ENCODE measurements around the gene HTT.

Gene HTT

DNA sequence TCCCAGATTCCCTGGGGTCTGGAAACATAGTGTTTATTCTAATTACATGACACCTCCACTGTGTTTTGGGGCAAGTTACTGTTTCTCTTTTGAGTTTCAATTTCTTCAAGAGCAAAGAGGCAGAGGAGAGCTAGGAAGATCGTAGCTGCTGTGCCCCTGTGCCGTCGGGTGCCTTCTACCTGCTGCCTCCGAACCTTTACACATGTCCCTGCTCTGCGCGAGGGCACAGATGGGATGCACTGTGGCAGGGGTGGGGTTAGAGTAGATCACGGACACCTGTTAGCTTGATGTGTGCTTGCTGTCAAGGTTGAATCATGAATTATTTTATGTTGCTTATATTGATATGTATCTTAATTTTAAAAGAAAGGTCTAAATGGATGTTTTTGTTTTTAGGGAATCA, 103.4 kb downstream of the HTT start:
- DNase-seq = no peak

GRCh38 chr4:3178351-3178750, 103.9 kb downstream of the HTT start:
- DNase-seq = no peak

DNA sequence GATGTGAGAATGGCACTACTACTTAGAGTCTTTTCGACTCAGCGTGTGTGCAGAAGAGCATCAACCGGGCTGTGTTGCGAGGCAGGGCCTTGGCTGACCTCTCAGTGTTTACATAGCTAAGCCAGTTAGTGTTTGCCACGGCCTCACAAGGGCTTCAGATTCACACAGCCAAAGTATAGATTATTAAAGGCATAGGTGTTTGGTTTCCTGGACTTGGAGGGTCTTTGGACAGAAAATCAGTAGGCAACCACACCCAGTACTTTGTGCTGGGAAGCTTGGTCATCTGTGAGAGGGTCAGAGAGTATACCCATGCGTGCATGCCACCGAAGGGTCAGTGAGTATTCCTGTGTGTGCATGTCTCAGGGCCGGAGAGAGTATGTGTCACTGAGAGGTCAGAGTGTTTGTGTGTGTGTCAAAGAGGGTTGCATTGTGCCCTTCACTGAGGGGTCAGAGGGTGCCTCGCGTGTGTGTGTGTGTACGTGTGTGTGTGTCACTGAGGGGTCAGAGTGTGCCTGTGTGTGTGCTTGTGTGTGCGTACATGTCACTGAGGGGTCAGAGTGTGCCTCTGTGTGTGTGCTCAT, 104.7 kb downstream of the HTT start:
- no peak for DNase-seq

GRCh38 chr4:3183008-3183407, 108.5 kb downstream of the HTT start:
- no peak for DNase-seq

DNA sequence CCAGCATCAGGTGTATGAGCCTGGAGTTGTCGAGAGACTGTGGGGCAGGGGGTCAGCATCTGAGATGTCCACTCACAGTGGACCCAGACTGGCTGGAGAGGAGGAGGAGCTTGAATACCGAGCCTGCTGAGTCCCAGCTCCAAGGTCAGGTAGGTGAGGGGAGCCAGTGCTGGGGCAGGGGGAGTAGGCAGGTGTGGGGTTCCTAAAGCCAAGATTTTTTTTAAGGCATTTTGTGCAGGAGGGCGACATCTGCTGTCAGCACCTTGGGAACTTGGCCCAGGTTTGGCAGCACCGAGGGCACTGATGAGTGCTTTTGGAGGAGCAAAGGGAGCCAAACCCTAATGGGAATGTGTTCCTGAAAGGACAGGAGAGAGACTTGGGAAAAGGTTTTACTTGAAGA, 110.2 kb downstream of the HTT start:
- DNase-seq = no peak

DNA sequence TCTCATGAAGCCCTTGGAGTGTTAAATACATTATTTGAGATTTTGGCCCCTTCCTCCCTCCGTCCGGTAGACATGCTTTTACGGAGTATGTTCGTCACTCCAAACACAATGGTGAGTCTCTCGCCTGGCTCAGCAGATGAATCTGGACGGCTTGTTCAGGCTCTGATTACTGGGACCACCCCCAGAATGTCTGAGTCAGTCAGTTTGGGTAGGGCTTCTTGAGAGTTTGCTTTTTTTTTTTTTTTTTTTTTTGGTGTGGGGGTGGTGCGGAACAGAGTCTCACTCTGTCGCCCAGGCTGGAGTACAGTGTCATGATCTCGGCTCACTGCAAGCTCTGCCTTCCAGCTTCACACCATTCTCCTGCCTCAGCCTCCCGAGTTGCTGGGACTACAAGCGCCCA, 112.1 kb downstream of the HTT start:
- no peak for DNase-seq

DNA sequence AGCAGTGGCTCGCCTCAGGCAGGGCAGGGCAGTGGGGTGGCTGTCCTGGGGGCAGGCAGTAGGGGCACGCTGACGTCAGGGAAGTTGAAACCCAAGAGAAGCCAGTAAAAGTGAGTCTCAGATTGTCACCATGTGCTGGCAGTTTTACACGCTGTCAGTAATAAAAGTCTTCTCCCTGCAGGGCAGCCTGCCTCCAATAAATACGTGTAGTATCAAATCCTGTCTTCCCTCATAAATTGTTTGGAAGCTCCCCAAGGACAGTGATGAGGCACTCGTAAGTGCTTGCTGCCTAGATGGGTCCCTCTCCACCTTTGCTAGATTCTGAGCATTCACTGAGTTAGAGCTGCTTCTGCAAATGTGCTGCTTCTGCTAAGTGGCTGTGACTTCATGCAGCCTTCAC, 113.6 kb downstream of the HTT start:
- no peak for DNase-seq

DNA sequence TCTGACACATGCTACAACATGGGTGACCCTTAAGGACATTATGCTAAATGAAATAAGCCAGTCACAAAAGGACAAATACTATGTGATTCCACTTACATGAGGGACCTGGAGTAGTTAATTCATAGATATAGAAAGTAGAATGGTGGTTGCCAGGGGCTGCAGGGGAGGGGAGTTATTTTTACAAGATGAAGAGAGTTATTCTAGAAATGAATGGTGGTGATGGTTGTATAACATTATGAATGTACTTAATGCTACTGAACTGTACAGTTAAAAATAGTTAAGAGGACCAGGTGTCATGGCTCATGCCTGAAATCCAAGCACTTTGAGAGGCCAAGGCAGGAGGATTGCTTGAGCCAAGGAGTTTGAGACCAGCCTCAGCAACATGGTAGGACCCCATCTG, 115.0 kb downstream of the HTT start:
- DNase-seq = no peak

DNA sequence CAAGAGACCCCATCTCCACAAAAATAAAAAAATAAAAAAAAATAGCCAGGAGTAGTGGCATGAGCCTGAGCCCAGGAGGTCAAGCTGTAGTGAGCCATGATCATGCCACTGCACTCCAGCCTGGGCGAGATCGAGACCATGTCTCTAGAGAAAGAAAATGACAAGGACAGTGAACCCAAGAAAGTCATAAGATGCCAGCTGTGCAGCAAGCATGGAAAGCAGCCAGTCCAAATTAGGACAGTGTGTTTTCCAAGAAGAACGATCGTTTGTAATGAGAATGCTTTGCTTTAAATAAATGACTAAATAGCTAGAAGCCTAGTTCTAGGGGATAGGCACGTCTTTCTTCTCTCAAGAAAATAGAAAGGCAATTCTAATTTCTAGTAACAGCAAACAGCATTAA, 116.1 kb downstream of the HTT start:
- no peak for DNase-seq

GRCh38 chr4:3192188-3192587, 117.7 kb downstream of the HTT start:
- DNase-seq = peak; percentile 9 to 50

- no peak for DNase-seq
Observed at GRCh38 chr4:3192827-3193226, 118.3 kb downstream of the HTT start.

DNA sequence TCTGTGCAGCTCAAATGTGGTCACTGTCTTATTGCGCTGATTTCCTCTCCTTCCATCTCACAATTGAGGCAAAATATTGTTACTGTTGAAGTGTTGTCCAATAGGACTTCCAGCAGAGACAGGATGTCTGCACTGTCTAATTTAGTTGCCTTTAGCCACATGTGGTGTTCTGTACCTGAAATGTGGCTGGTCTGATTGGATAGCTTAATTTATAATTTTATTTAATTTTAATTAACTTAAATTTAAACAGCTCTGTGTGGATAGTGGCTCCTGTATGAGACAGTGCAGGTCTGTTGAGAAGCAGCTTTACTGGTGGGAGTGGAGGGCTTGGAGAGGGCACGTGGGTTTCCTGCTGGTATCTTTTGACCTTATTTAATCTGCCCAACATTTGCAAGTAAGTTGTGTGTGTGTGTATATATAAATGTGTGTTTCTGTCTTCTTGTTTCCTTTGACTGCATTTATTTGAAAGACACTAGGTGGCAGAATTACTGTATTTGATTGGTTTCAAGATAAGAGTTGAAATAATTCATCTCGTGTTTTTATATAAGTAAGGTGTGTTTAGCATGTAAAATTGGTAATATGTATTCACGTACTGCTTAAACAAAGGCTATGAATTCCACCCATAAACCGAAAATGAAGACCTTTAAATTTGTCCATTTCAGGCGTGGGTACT, 119.2 kb downstream of the HTT start:
- peak in 1 of 2 donors; percentile 52 for DNase-seq

- peak in 1 of 2 donors; percentile 20 for DNase-seq
Observed at GRCh38 chr4:3196670-3197359, 122.3 kb downstream of the HTT start.

GRCh38 chr4:3197366-3198105, 123.1 kb downstream of the HTT start:
- DNase-seq = no peak

DNA sequence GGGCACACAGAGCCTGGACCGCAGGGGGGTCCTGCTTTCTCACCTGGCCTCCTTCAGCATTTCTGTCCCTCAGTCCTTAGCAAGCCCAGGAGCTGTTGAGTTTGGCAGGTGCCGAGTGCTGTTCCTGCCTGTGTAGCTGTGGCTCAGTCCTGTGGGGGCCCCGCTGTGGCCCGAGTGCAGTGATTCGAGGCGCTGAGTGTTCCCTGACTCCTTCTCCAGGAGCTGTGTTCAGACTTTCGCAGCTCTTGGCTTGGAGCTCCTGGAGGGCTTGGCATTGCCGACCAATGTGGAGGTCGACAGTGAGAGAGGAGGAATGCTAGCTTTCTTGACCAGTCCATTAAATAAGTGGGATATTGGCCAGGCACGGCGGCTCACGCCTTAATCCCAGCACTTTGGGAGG, 124.4 kb downstream of the HTT start:
- no peak for DNase-seq

- DNase-seq = no peak
Observed at GRCh38 chr4:3199653-3200422, 125.4 kb downstream of the HTT start.

GRCh38 chr4:3200423-3201090, 126.1 kb downstream of the HTT start:
- DNase-seq = no peak

DNA sequence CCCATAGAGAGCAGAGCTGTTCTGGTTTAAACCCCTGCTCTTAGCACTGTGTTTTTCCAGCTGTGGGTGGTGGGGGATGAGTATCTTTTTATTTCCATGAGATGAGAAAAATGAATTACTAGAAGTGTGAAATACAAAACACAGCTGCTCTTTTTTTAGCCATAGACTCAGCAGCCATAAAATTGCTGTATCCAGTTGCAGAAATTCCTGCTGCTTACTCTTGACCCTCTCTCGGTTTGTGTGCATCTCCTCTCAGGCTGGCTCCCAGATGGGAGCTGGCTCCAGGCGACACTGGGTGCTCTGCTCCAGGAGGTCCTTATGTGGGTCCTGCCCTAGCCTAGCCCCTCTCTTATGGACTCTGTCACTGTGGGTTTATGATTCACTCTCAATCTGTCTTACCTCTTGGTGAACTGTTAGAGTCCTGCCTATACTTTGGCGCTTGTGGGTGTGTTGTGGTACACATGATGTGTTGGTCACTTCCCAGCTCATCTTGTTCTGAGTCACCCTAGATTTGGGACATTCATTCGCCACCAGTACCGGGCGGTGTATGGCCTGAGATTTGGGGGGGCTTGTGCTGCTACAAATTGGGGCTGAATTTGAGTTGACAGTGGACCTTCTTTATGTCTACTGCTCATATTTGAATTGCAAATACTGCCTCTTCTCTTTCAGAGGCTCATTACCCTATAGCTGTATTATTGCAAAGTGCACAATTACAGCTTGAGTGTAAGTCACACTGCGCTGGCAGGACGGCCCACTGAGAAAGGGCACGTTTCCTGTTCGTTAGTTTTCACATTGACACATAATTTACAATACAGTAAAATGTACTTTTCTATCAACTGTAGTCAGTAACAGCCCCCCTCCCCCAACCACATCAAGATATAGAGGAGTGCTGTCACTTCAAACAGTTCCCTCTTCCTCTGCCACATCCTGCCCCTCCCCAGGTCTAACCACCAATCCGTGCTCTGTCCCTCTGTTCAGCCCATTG, 127.5 kb downstream of the HTT start:
- peak; percentile 70 to 84 for DNase-seq

- DNase-seq = peak in 1 of 2 donors; percentile 45
Observed at GRCh38 chr4:3202836-3203820, 128.6 kb downstream of the HTT start.

DNA sequence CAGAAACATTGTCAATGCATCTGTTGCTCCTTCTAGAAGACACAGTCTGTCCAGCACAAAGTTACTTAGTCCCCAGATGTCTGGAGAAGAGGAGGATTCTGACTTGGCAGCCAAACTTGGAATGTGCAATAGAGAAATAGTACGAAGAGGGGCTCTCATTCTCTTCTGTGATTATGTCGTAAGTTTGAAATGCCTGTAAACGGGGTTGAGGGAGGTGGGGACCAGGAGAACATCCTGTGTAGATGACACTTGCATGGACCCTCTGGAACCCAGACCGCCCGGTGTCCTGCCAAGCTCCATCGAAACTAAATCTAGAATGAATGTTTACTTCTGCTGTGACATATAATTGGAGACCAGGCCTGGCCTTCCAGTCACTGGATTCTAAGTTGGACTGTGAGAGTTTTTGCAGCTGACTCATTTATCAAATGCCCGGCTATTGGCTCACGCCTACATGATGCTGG, 129.5 kb downstream of the HTT start:
- no peak for DNase-seq

Measured in CD4-positive, alpha-beta T cell treated with Interferon alpha-2 for 1 hour (primary cell).